Mesangial cell (primary cell): ENCODE measurements around the gene KRTAP13-1. TPM values are rescaled to one million over a fixed set of nuclear protein-coding genes. Genes with fewer than 3 reads are reported as not detected.

ENCODE experiments used
- total RNA-seq: library from RNA; depleted of rRNA; stranded (reverse); fragments of >200 nt; gene quantifications from 2 replicates; pipeline ENCODE4 v1.2.3, GENCODE V29; 2015

Gene KRTAP13-1
- not detected in 2 replicates for total RNA-seq

DNA sequence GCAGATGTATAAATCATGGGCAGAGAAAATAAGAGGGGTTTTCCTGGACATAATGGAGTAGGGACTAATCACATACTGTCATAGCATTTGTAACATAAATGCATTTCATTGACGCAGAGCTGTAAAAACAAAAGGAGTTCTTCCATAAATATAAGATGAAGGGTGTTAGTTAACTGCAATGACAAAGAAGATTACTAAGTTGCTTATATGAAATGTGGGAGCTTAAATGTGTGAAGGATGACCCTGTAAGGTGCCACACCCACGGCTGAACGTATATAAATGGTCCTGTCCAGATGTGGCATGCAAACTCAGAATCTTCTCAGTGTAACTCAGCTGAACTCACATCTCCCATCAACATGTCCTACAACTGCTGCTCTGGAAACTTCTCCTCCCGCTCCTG is at the start of gene KRTAP13-1:
Gene KRTAP13-1, plus strand, starts transcription at position 301 of the 400 bp plus-strand sequence. Its CDS starts 56 bp downstream, at position 357.

GRCh38 chr21:30348506-30348905 is 47.3 kb upstream of the KRTAP13-1 start, which contains the start of gene KRTAP23-1:
TSS of gene KRTAP23-1 (minus strand) at chr21:30348606. CDS start at chr21:30348606, 0 bp downstream.

DNA sequence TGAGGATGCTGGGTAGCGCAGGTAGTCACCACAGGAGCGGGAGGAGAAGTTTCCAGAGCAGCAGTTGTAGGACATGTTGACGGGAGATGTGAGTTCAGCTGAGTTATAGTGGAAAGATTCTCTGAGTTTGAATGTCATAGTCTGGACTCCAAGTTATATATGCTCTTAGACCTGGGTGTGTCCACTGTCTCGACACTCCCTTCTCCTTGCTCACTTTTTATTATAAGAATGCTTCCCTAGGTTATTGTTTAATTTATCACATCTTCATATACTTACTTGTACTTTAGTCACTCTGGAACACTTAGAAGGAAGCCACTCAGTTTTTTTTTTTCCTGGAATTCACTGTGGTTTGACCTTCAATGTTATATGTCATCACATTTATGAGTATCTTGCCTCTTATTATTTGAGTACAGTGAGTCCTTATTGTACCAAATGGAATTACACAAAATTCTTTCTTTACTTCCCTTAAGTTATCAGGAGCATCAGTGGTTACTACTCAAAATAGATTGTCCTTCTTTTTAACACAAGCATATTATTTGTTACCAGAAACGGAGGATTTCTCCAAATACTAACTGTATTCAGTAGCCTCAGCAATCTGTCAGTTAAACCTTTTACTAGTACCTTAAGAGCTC is 23.6 kb upstream of the KRTAP13-1 start, which contains the start of gene KRTAP13-2:
Gene KRTAP13-2, minus strand, starts transcription at position 133 of the 632 bp plus-strand sequence. Its CDS starts 58 bp downstream, at position 75.

GRCh38 chr21:30425826-30426225 is 30.0 kb downstream of the KRTAP13-1 start, which contains the start of gene KRTAP13-3:
TSS of gene KRTAP13-3 (minus strand) at chr21:30425926. CDS start at chr21:30425912, 14 bp downstream.

DNA sequence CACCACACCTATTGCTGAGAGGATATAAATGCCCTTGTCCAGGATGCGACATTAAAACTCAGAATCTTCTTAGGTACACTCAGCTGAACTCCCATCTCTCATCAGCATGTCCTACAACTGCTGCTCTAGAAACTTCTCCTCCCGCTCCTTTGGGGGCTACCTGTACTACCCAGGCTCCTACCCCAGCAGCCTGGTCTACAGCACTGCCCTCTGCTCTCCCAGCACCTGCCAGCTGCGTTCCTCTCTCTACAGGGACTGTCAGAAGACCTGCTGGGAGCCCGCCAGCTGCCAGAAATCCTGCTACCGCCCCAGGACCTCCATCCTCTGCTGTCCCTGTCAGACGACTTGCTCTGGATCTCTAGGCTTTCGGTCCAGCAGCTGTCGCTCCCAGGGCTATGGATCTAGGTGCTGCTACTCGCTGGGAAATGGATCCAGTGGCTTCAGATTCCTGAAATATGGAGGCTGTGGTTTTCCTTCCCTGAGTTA is 34.4 kb downstream of the KRTAP13-1 start, which contains the start of gene KRTAP13-4:
Gene KRTAP13-4, plus strand, starts transcription at position 51 of the 486 bp plus-strand sequence. Its CDS starts 56 bp downstream, at position 107.

DNA sequence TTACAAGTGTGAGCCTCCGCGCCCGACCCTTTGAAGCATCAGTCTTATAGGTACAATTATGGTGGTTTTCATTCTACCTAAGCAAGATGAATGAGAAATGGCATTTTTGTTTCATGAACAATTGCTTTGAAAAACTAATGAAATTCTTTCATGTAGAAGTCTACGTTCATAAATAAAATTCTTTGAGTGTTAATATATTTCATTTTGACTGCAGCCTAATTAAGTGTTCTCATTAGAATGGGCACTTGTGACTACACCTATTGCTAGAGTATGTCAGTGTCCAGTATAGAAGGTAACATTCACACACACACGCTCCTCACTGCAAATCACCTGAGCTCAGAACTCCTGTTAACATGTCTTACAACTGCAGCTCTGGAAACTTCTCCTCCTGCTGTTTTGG is 44.1 kb downstream of the KRTAP13-1 start, which contains the start of gene KRTAP15-1:
Gene KRTAP15-1, plus strand, starts transcription at position 301 of the 400 bp plus-strand sequence. Its CDS starts 53 bp downstream, at position 354.

Other genes with a start within 250 kb of the KRTAP13-1 start
- not detected in 2 replicates for gene CLDN17, start 229.2 kb upstream of the KRTAP13-1 start, total RNA-seq
- not detected in 2 replicates for gene CLDN8, start 179.9 kb upstream of the KRTAP13-1 start, total RNA-seq
- not detected in 2 replicates for gene KRTAP24-1, start 113.1 kb upstream of the KRTAP13-1 start, total RNA-seq
- not detected in 2 replicates for gene KRTAP25-1, start 106.5 kb upstream of the KRTAP13-1 start, total RNA-seq
- gene KRTAP26-1, start 75.7 kb upstream of the KRTAP13-1 start, total RNA-seq = not detected in 2 replicates
- gene KRTAP27-1, start 58.3 kb upstream of the KRTAP13-1 start, total RNA-seq = not detected in 2 replicates
- gene KRTAP23-1, start 47.4 kb upstream of the KRTAP13-1 start, total RNA-seq = not detected in 2 replicates
- gene KRTAP13-2, start 23.8 kb upstream of the KRTAP13-1 start, total RNA-seq = not detected in 2 replicates
- not detected in 2 replicates for gene KRTAP13-3, start 29.9 kb downstream of the KRTAP13-1 start, total RNA-seq
- gene KRTAP13-4, start 34.2 kb downstream of the KRTAP13-1 start, total RNA-seq = not detected in 2 replicates
- not detected in 2 replicates for gene KRTAP15-1, start 44.2 kb downstream of the KRTAP13-1 start, total RNA-seq
- not detected in 2 replicates for gene KRTAP19-1, start 84.3 kb downstream of the KRTAP13-1 start, total RNA-seq
- gene KRTAP19-2, start 91.4 kb downstream of the KRTAP13-1 start, total RNA-seq = not detected in 2 replicates
- not detected in 2 replicates for gene KRTAP19-3, start 96.0 kb downstream of the KRTAP13-1 start, total RNA-seq
- gene KRTAP19-4, start 101.1 kb downstream of the KRTAP13-1 start, total RNA-seq = not detected in 2 replicates
- gene KRTAP19-5, start 106.1 kb downstream of the KRTAP13-1 start, total RNA-seq = not detected in 2 replicates
- not detected in 2 replicates for gene KRTAP19-6, start 145.8 kb downstream of the KRTAP13-1 start, total RNA-seq
- gene KRTAP19-7, start 165.3 kb downstream of the KRTAP13-1 start, total RNA-seq = not detected in 2 replicates
- not detected in 2 replicates for gene KRTAP22-2, start 194.4 kb downstream of the KRTAP13-1 start, total RNA-seq
- gene KRTAP6-3, start 196.4 kb downstream of the KRTAP13-1 start, total RNA-seq = not detected in 2 replicates
- not detected in 2 replicates for gene KRTAP6-2, start 202.9 kb downstream of the KRTAP13-1 start, total RNA-seq
- not detected in 2 replicates for gene KRTAP22-1, start 205.1 kb downstream of the KRTAP13-1 start, total RNA-seq
- gene KRTAP6-1, start 217.9 kb downstream of the KRTAP13-1 start, total RNA-seq = not detected in 2 replicates
- gene KRTAP20-1, start 220.4 kb downstream of the KRTAP13-1 start, total RNA-seq = not detected in 2 replicates
- gene KRTAP20-4, start 224.6 kb downstream of the KRTAP13-1 start, total RNA-seq = not detected in 2 replicates
- not detected in 2 replicates for gene KRTAP20-2, start 239.2 kb downstream of the KRTAP13-1 start, total RNA-seq
- gene KRTAP20-3, start 246.8 kb downstream of the KRTAP13-1 start, total RNA-seq = not detected in 2 replicates